Measurements from ENCODE around the gene KNSTRN. TPM values are rescaled to one million over a fixed set of nuclear protein-coding genes. Genes with fewer than 3 reads are reported as not detected.
A peak's percentile ranks its signal among the peaks of the same experiment; 100 is the strongest.

Gene KNSTRN
- total RNA-seq, 1 donor from 2014 or later, result 36.8 TPM

- DNase-seq, result no peak
These were observed 15.8 kb upstream of the KNSTRN start for GRCh38 chr15:40366457-40367370.

- no peak for DNase-seq
These were observed 15.2 kb upstream of the KNSTRN start for GRCh38 chr15:40367371-40367685.

DNA sequence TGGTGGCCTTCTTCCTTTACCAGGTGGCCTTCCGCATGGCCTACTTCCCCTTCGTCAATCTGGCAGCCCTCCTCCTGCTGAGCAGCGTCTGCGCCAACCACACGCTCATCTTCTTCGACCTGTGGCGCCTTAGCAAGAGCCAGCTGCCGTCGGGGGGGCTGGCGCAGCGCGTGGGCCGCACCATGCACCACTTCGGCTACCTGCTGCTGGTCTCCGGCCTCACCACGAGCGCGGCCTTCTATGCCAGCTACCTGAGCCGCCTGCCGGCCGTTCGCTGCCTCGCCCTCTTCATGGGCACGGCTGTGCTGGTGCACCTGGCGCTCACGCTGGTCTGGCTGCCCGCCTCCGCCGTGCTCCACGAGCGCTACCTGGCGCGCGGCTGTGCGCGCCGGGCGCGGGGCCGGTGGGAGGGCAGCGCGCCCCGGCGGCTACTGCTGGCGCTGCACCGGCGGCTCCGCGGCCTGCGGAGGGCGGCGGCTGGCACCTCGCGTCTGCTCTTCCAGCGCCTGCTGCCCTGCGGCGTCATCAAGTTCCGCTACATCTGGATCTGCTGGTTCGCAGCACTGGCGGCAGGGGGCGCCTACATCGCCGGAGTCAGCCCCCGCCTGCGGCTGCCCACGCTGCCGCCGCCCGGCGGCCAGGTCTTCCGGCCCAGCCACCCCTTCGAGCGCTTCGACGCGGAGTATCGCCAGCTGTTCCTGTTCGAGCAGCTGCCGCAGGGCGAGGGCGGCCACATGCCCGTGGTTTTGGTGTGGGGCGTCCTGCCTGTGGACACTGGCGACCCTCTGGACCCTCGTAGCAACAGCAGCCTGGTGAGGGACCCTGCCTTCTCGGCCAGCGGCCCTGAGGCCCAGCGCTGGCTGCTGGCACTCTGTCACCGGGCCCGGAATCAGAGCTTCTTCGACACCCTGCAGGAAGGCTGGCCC lies 14.6 kb upstream of the KNSTRN start:
- peak; percentile 92 for DNase-seq

DNA sequence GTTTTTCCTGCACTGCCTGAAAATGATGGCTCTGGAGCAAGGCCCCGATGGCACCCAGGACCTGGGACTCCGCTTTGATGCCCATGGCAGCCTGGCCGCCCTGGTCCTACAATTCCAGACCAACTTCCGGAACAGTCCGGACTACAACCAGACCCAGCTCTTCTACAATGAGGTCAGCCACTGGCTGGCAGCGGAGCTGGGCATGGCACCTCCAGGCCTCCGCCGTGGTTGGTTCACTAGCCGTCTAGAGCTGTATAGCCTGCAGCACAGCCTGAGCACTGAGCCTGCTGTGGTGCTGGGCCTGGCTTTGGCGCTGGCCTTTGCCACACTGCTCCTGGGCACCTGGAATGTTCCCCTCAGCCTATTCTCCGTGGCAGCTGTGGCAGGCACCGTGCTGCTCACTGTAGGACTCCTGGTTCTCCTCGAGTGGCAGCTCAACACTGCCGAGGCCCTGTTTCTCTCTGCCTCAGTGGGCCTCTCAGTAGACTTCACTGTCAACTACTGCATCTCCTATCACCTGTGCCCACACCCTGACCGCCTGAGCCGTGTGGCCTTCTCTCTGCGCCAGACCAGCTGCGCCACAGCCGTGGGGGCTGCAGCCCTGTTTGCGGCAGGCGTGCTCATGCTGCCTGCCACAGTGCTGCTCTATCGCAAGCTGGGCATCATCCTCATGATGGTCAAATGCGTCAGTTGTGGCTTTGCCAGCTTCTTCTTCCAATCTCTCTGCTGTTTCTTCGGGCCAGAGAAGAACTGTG lies 13.6 kb upstream of the KNSTRN start:
- no peak for DNase-seq

- DNase-seq, result no peak
These were observed 13.0 kb upstream of the KNSTRN start for GRCh38 chr15:40369474-40369869.

GRCh38 chr15:40369971-40370370 lies 12.6 kb upstream of the KNSTRN start:
- no peak for DNase-seq

DNA sequence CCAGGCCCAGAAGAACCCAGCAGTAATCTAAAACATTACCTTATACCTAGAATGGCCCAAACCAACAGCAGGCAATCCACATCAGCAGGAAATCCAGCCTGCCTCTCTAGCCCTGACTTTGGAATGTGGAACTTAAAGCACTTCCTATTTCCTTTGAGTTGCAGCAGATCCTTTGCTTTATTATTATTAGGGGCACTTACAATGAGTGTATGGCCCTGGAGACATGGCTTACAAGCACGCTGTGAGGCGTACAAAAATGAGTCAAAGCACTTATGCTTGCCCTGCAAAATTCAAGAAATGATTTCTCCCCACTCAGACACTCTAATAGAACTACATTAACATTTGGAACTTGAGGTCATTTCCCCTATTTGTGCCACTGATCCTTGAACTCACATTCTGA lies 9.5 kb upstream of the KNSTRN start:
- DNase-seq, result peak; percentile 78

DNA sequence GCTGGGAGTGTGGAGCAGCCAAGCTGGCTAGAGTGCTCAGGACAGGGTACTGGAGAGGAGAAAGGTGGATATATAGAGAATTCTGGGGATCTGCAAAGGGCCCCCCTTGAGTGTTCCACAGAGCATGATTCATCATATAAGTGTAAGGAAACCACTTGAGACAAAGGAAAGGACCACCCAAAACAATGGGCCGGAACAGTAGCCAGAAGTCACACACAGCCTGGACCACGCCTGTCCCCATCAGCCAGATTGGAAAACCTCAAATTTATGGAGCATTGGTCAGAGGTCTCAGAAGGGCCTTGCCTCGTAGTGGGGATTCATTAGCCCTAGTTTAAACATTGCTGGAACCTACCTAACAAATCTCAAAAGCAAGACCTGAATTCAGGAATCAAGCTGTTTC lies 4.9 kb upstream of the KNSTRN start:
- DNase-seq, result no peak

DNA sequence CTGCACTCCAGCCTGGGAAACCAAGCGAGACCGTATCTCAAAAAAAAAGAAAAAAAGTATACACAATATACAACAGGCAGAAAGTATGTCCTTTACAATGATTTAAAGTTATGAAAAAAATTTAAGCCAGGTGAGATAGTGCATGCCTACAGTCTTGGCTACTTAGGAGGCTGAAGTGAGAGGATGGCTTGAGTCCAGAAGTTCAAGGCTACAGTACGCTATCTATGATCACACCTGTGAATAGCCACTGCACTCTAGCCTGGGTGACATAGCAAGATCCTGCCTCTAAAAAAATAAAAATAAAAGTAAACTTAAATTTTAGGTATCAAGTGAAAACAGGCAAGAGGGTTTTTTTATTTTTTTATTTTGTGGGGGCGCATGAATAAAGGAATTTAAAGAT lies 3.1 kb upstream of the KNSTRN start:
- no peak for DNase-seq

DNA sequence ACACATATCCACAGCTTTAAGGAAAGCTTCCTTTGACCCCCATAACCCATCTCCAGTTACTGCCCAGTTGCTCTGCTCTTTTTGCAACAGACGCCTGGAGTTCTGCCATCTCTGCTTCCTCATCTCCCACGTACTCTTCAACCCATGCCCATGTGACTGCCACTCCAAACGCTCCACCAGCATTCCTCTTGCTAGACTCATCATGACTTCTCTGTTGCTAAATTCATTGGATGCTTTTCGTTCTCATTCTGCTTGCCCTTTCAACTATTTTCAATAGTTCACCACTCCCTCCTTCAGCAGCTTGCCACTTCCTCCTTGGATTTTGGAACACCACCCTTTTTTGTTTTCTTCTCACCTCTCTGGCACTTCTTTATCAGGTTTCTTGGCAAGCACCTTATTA lies 2.7 kb upstream of the KNSTRN start:
- peak; percentile 77 for DNase-seq

- no peak for DNase-seq
These were observed 1.9 kb upstream of the KNSTRN start for GRCh38 chr15:40380636-40381035.

DNA sequence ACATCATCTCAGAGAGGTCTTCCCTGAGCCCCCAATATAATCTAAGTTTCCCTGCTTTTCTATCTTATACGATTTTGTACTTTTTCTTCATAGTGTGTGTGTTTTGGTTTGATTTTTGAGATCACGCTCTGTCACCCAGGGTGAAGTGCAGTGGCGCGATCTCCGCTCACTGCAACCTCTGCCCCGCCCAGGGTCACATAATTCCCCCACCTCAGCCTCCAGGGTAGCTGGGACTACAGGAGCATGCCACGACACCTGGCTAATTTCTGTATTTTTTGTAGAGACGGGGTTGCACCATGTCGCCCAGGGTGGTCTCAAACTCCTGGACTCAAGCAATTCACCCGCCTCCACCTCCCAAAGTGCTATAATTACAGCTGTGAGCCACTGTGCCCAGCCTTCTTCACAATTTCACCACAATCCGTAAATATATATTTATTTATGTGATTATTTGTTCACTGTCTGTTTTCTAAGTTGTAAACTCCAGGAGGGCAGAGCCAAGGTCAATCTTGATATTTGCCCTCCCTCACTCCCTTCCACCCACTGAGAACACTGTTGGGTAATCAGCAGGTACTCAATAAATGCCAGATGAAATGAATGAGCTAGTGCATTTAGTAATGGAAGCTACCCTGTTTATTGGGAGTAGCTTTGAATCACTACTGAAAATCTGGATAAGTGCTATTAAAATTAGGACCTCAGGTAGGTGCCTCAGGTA lies 547 bp upstream of the KNSTRN start:
- no peak for DNase-seq

GRCh38 chr15:40386480-40386879 lies 4.0 kb downstream of the KNSTRN start:
- no peak for DNase-seq

DNA sequence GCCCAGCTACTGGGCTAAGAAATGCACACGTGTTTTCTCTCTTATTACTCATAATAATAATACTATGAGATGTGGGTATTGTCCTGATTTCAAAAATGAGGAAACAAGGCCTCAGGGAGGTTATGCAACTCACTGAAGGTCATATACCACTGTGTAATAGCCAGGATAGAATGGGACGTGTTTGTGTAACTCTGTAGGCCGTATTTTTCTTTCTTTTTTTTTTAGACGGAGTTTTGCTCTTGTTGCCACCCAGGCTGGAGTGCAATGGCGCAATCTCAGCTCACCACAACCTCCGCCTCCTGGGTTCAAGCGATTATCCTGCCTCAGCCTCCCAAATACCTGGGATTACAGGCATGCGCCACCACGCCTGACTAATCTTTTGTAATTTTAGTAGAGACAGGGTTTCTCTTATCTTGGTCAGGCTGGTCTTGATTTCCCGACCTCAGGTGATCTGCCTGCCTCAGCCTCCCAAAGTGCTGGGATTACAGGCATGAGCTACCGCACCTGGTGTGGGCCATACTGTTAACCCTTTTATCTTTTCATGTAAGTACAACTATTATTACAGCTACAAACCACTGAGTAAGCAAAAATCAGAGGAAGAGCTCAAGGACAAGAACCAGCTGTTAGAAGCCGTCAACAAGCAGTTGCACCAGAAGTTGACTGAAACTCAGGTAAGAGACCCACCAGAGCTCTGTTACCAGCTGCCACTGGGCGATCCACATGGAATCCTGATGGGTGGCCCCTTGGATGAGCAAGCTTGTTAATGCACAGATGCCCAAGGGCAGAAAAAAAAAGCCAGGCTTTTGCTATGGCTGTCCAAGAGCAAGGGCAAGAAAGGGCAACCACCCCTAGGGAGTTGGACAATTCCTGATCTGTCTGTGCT lies 6.7 kb downstream of the KNSTRN start:
- DNase-seq, result no peak

DNA sequence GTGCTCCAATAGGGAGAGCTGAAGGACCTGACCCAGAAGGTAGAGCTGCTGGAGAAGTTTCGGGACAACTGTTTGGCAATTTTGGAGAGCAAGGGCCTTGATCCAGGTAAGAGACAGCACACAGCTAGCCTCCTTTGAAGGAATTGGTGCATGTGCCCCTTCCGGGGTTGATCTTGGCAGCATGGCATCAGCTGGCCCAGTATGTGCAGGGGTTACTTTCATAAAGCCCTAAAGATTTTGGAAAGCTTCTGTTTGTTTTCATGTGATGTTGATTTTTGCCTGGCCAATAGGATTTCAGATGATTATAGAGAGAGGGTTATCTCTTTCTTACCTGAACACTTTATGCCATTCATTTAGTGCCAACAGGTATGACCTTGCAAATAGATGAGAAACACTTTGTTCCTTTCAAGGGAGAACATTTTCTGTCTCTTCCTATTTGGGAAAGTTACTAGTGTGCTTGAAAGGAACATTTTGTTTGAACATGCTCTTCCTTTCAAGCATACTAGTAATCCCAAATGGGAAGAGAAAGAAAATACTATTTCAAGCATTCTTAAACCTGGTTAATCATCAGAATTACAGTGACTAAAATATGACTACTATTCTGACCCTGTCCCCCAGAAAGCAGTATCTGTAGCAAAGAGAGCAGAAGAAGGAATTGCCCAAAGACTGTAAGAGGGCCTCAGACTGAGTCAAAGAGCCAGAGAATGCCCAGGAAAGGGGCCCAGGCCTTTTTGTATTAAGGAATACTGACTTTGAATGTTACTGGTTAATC lies 7.5 kb downstream of the KNSTRN start:
- DNase-seq, result no peak

DNA sequence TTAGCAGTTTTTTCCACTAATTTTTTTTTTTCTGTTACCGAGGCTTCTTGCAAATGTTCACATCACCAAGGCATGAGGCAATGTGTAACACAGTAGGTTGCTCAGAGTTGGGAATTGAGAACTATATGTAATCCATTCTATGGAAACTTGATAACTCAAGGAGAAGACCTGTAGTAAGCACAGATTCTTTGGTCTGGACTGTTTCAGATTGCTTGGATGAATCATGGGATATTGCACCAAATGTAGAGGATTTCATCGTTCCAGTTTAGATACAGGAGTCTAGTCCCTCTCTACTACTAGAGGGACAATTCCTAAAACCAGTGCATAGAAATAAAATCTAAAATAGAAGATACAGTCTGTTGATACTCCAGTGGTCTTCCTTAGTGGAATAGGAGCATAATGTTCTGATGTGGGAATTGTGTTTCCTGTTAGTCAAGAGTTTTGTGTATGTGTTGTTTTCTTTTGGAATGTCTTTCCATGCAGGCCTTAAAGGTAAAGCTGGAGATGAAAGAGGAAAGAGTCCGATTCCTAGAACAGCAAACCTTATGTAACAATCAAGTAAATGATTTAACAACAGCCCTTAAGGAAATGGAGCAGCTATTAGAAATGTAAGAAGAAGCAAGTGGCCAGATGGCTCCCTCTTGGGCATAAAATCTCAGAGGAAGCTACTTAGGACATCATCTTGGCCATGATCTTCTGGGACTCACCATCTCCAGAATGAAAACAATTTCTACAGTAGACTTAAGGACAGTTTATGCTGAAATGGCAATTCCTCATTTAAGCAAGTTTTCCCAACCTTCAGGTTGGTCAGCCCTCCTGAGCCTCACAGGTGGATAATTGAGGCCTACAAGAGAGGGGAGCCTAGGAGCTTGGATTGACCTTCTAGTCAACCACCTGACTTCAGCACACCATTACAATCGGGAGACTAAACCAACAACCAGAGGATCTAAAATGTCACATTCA lies 10.7 kb downstream of the KNSTRN start:
- DNase-seq, result no peak

DNA sequence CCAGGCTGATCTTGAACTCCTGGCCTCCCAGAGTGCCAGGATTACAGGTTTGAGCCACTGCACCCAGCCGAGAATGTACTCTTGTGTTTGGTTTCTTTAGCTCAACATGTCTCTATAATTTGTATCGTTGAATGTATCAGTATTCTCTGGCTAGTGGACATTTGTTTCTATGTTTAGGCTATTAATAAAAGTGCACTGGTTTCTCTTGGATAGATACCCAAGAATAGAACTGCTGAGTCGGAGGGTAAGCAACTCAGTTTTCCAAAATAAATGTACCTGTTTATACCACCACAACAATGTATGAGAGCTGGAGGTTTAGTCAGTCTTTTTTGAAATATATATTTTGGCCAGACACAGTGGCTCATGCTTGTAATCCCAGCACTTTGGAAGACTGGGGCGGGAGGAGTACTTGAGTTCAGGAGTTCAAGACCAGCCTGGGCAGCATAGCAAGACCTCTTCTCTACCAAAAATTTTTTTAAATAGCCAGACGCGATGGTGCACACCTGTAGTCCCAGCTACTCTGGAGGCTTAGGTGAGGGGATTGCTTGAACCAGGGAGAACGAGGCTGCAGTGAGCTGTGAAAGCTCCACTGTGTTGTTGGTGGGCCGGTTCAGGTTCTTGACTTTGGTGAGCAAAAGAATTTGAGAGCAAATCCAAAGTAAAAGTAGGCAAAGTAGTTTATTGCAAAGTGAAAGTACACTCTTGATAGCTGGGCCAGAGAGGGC lies 15.3 kb downstream of the KNSTRN start:
- no peak for DNase-seq

DNA sequence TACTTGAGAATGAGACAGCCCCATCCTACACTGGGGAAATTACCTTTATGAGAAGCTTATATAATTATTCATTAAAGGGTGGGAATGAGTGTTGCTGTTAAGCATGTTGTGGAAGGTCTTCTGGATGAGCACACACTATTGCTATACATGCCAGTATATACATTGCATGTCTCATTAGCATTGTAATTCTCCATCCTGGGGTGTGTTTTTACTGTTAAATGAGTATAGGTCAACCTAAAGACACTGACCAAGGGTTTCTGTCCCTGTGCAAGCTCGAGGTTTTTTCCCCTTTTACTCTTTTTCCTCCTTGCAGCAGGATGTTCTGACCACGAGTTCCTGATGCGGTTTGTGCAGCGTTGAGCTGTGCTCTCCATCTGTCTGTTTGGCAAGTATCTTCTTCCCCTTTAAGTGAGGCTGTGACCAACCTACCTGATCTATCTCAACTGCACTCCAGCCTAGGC lies 15.9 kb downstream of the KNSTRN start:
- no peak for DNase-seq
